ENCODE results near the gene TTC21A.

GRCh38 chr3:39075910-39076309 is 31.6 kb upstream of the TTC21A start:
- TF ChIP-seq CTCF (IDR thresholded peaks at IDR 0.05): no peak
- no peak for TF ChIP-seq POLR2A (IDR thresholded peaks at IDR 0.05)
